ENCODE results near the gene TUBB2A.
A peak's percentile ranks its signal among the peaks of the same experiment; 100 is the strongest.
"Not testable (repeated sequence)": the region's sequence is repeated elsewhere in the genome, so short reads cannot be mapped to it uniquely, and the experiment has no call there.

The TUBB2A gene

GRCh38 chr6:3157131-3157933 lies at the start of gene TUBB2A:
TUBB2A (minus strand) TSS chr6:3157544; CDS start chr6:3157463, 81 bp downstream.
- DNase-seq = peak; percentile 81

GRCh38 chr6:3206339-3207015 lies 49.1 kb upstream of the TUBB2A start:
- no peak for DNase-seq

GRCh38 chr6:3205913-3206312 lies 48.6 kb upstream of the TUBB2A start:
- DNase-seq = no peak

GRCh38 chr6:3204921-3205320 lies 47.6 kb upstream of the TUBB2A start:
- no peak for DNase-seq

GRCh38 chr6:3202999-3203696 lies 45.8 kb upstream of the TUBB2A start:
- DNase-seq = no peak

- no peak for DNase-seq
These were observed 44.0 kb upstream of the TUBB2A start for GRCh38 chr6:3201388-3201787.

- DNase-seq = no peak
These were observed 43.3 kb upstream of the TUBB2A start for GRCh38 chr6:3200682-3201081.

- no peak for DNase-seq
These were observed 42.0 kb upstream of the TUBB2A start for GRCh38 chr6:3199382-3199781.

GRCh38 chr6:3197734-3198133 lies 40.4 kb upstream of the TUBB2A start:
- DNase-seq = not testable (repeated sequence)

GRCh38 chr6:3196770-3197169 lies 39.4 kb upstream of the TUBB2A start:
- no peak for DNase-seq

GRCh38 chr6:3195695-3196497 lies 38.6 kb upstream of the TUBB2A start:
- no peak for DNase-seq

- no peak for DNase-seq
These were observed 38.0 kb upstream of the TUBB2A start for GRCh38 chr6:3195420-3195694.

- DNase-seq = peak in 1 of 2 experiments; percentile 27
These were observed 37.4 kb upstream of the TUBB2A start for GRCh38 chr6:3194535-3195419.

- no peak for DNase-seq
These were observed 35.9 kb upstream of the TUBB2A start for GRCh38 chr6:3193102-3193849.

- no peak for DNase-seq
These were observed 33.4 kb upstream of the TUBB2A start for GRCh38 chr6:3190779-3191178.

GRCh38 chr6:3190056-3190455 lies 32.7 kb upstream of the TUBB2A start:
- DNase-seq = no peak

- DNase-seq = not testable (repeated sequence)
These were observed 31.8 kb upstream of the TUBB2A start for GRCh38 chr6:3189192-3189591.

GRCh38 chr6:3188262-3188661 lies 30.9 kb upstream of the TUBB2A start:
- no peak for DNase-seq

GRCh38 chr6:3186974-3187382 lies 29.6 kb upstream of the TUBB2A start:
- no peak for DNase-seq

- DNase-seq = no peak
These were observed 25.7 kb upstream of the TUBB2A start for GRCh38 chr6:3183066-3183465.

- no peak for DNase-seq
These were observed 23.8 kb upstream of the TUBB2A start for GRCh38 chr6:3181105-3181504.
